ENCODE data around the gene SLIT3.

- TF ChIP-seq CTCF (conservative IDR thresholded peaks at IDR 0.05; ENCODE audit: low read depth, low read length) (no peak), EZH2 (IDR thresholded peaks at IDR 0.05; ENCODE audit: low read length, unreplicated experiment) (no peak)
Measured at GRCh38 chr5:168659286-168659847, 641.6 kb downstream of the SLIT3 start.

Data from PC-3 (cell line).